DND-41 (cell line): ENCODE results near the gene WDR5.

Experiments used
- ATAC-seq: fragments of 200-7000 bp; cut with Tn5 transposase; 3 replicates; pipeline ENCODE4 v1.9.1; 2021; ENCODE audit warnings: low read depth; ENCODE audit not compliant: insufficient read depth
- DNase-seq: peaks from one replicate; pipeline ENCODE4 v3.0.0-alpha.2; 2020
- H2AFZ ChIP-seq: 2 replicates; pipeline ENCODE4 v1.6.0; 2012; ENCODE audit warnings: low read depth, low read length
- H3K27ac ChIP-seq: 2 replicates; pipeline ENCODE4 v1.5.1; 2012; ENCODE audit warnings: low read length, inconsistent platforms
- H3K27me3 ChIP-seq: fragments of 200-600 bp; sonication (generic); 2 replicates; pipeline ENCODE4 v1.6.0; 2012; ENCODE audit warnings: low read length, mild to moderate bottlenecking, inconsistent platforms; ENCODE audit not compliant: insufficient read depth, poor library complexity
- H3K36me3 ChIP-seq: 2 replicates; pipeline ENCODE4 v1.5.1; 2012; ENCODE audit warnings: low read length, inconsistent platforms; ENCODE audit not compliant: insufficient read depth
- H3K4me1 ChIP-seq: 2 replicates; pipeline ENCODE4 v1.5.1; 2012; ENCODE audit warnings: mild to moderate bottlenecking, low read length; ENCODE audit not compliant: insufficient read depth
- H3K4me2 ChIP-seq: 2 replicates; pipeline ENCODE4 v1.6.0; 2012; ENCODE audit warnings: mild to moderate bottlenecking, moderate library complexity, low read length, inconsistent platforms; ENCODE audit not compliant: insufficient read depth
- H3K4me3 ChIP-seq, 2 experiments: fragments of 200-600 bp in 1 of 2; shearing (Covaris generic) in 1 of 2; 2 replicates each; pipeline ENCODE4 v1.5.1; 2012 to 2016; ENCODE audit warnings: inconsistent platforms in 2 of 2, low read length in 2 of 2, mild to moderate bottlenecking in 2 of 2, low read depth in 1 of 2, moderate library complexity in 1 of 2
- H3K79me2 ChIP-seq: 2 replicates; pipeline ENCODE4 v1.6.0; 2012; ENCODE audit warnings: low read length, inconsistent platforms; ENCODE audit not compliant: insufficient read depth
- H3K9ac ChIP-seq: 2 replicates; pipeline ENCODE4 v1.6.0; 2012; ENCODE audit warnings: low read depth, mild to moderate bottlenecking, inconsistent platforms, low read length, moderate library complexity
- H3K9me3 ChIP-seq: 2 replicates; pipeline ENCODE4 v1.5.1; 2012; ENCODE audit warnings: low read length, moderate library complexity, mild to moderate bottlenecking, inconsistent platforms; ENCODE audit not compliant: insufficient read depth, severe bottlenecking
- H4K20me1 ChIP-seq: 2 replicates; pipeline ENCODE4 v1.6.0; 2012; ENCODE audit warnings: low read length; ENCODE audit not compliant: insufficient read depth
- CTCF ChIP-seq: IDR thresholded peaks from 2 replicates; pipeline ENCODE4 v1.5.1; 2012; ENCODE audit warnings: borderline replicate concordance, low read length, moderate library complexity, mild to moderate bottlenecking; ENCODE audit not compliant: poor library complexity, severe bottlenecking; ENCODE audit errors: extremely low read depth
- EZH2 ChIP-seq: IDR thresholded peaks from 3 replicates; pipeline ENCODE4 v1.6.1; 2012; ENCODE audit warnings: borderline replicate concordance, low read depth, mild to moderate bottlenecking, moderate library complexity, low read length, inconsistent platforms; ENCODE audit not compliant: severe bottlenecking

WDR5 gene

GRCh38 chr9:134136118-134136995 is 475 bp downstream of the WDR5 start:
- Histone ChIP-seq H3K4me1 (peaks cover 40% of the 10 kb centered on the region), H3K36me3 (peaks cover 35% of the 10 kb centered on the region), H4K20me1 (peaks cover 42% of the 10 kb centered on the region), H3K4me3 (peak overlapping the region; percentile 98), H2AFZ (peak overlapping the region; percentile 56), H3K27ac (peak overlapping the region; percentile 81), H3K79me2 (peaks cover 63% of the 10 kb centered on the region), H3K9me3 (no peaks in the 10 kb centered on the region), H3K9ac (peak overlapping the region; percentile 99), H3K4me2 (peak overlapping the region; percentile 96), H3K27me3 (no peaks in the 10 kb centered on the region)
- peak; percentile 14; the same call in 2 of the 3 replicates for ATAC-seq
- DNase-seq, result peak; percentile 23
- TF ChIP-seq EZH2, result no peak
- TF ChIP-seq CTCF, result no peak

DNA sequence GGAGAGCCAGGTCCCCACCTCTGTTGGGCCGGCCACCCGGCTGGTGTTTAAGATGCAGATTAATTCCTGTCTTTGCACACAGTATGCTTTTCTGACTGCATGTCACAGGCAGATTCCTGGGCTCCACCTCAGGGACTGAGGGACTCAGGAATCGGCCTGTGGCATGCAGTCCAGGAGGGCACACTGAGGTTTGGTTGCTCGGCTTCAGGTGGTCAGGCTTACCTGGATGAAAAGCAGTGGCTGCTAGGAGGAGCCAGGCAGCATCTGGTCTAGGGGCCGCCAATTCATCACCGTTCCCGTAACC is 1.1 kb downstream of the WDR5 start:
- DNase-seq (no peak), ATAC-seq (no peak)
- H2AFZ ChIP-seq, result no peak overlapping the region
- H3K27me3 ChIP-seq, result no peaks in the 10 kb centered on the region
- H3K36me3 ChIP-seq, result peaks cover 41% of the 10 kb centered on the region
- peak overlapping the region; percentile 98 for H3K4me3 ChIP-seq
- TF ChIP-seq CTCF, result no peak
- TF ChIP-seq EZH2, result no peak
- no peaks in the 10 kb centered on the region for H3K9me3 ChIP-seq
- peak overlapping the region; percentile 99 for H3K9ac ChIP-seq
- peaks cover 63% of the 10 kb centered on the region for H3K79me2 ChIP-seq
- H3K27ac ChIP-seq, result peak overlapping the region; percentile 81
- H3K4me2 ChIP-seq, result peak overlapping the region; percentile 96
- peaks cover 42% of the 10 kb centered on the region for H4K20me1 ChIP-seq
- H3K4me1 ChIP-seq, result peaks cover 40% of the 10 kb centered on the region

DNA sequence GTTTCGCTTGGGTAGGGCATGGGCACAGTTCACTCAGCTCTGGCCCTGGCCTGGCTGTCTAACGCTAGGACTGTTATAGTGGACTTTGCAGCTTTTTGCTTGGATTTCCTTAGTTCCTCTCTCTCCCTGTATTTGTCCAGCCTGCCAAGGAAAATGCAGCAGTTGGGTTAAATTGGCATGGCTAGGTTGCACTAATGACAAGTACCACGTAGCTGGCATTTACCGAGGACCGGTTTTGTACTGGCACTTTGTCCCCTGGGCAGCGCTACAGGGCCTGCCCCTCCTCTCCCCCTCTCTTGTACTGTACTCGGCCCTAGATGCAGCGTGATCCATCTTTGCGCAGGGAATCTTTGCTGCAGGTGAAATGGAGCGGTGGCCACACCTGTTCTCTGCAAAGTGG is 2.4 kb downstream of the WDR5 start:
- Histone ChIP-seq H3K4me3 (peak overlapping the region in 1 of 2 experiments; percentile 98; a peak in 2 of 4 replicates), H3K9ac (peak overlapping the region; percentile 99; the same call in 1 of the 2 replicates), H3K36me3 (peaks cover 50% of the 10 kb centered on the region), H3K9me3 (no peaks in the 10 kb centered on the region), H3K4me1 (peaks cover 40% of the 10 kb centered on the region), H3K79me2 (peaks cover 68% of the 10 kb centered on the region), H3K27me3 (no peaks in the 10 kb centered on the region), H3K4me2 (peak overlapping the region; percentile 96), H2AFZ (no peak overlapping the region), H3K27ac (no peak overlapping the region), H4K20me1 (peaks cover 51% of the 10 kb centered on the region)
- no peak for TF ChIP-seq EZH2
- TF ChIP-seq CTCF, result no peak
- ATAC-seq (no peak), DNase-seq (no peak)
